ENCODE results near the gene ACVRL1. TPM values are rescaled to one million over a fixed set of nuclear protein-coding genes. Genes with fewer than 3 reads are reported as not detected.

The ACVRL1 gene
- total RNA-seq, 1 experiment from 2014 or later, result not detected

- no peaks in the 10 kb centered on the region for H3K4me1 ChIP-seq (replicated peaks; ENCODE audit: insufficient read depth)
- H3F3A ChIP-seq (ENCODE audit: insufficient read depth, low read depth), result no peaks in the 10 kb centered on the region
- DNase-seq, result no peak
- H4K20me1 ChIP-seq (ENCODE audit: insufficient read depth), result no peaks in the 10 kb centered on the region
- H3K9me2 ChIP-seq (ENCODE audit: insufficient read depth), result no peaks in the 10 kb centered on the region
- CTCF ChIA-PET, result no interaction called here
- POLR2A ChIA-PET (ENCODE audit: unreplicated experiment), result no interaction called here
- no peak overlapping the region for H3K27ac ChIP-seq
- no peak overlapping the region for H2AFZ ChIP-seq
- intact Hi-C loops (cut with micrococcal nuclease; ENCODE audit: unreplicated experiment), result no loop called here
- TF ChIP-seq EZH2 (IDR thresholded peaks at IDR 0.05; ENCODE audit: low read depth) (no peak), CTCF (conservative IDR thresholded peaks at IDR 0.05) (no peak)
- no TSS peak for BruUV-seq (replicated peaks)
- peaks cover 49% of the 10 kb centered on the region for H3K27me3 ChIP-seq (ENCODE audit: insufficient read depth, low read depth)
- H3K79me2 ChIP-seq (ENCODE audit: low read depth), result no peaks in the 10 kb centered on the region
- no peak overlapping the region for H3K4me2 ChIP-seq
- H3K9me3 ChIP-seq (ENCODE audit: insufficient read depth, low read depth), result no peaks in the 10 kb centered on the region
- no peaks in the 10 kb centered on the region for H3K36me3 ChIP-seq (ENCODE audit: low read depth)
- no peak overlapping the region for H3K4me3 ChIP-seq
Observed at GRCh38 chr12:51932218-51933076, 25.1 kb downstream of the ACVRL1 start.

GRCh38 chr12:51934080-51934479 lies 26.8 kb downstream of the ACVRL1 start:
- H2AFZ ChIP-seq, result no peak overlapping the region
- no peaks in the 10 kb centered on the region for H4K20me1 ChIP-seq (ENCODE audit: insufficient read depth)
- no peaks in the 10 kb centered on the region for H3K79me2 ChIP-seq (ENCODE audit: low read depth)
- H3K4me3 ChIP-seq, result no peak overlapping the region
- no peak overlapping the region for H3K27ac ChIP-seq
- no peaks in the 10 kb centered on the region for H3K9me2 ChIP-seq (ENCODE audit: insufficient read depth)
- no peak for DNase-seq
- H3K4me2 ChIP-seq, result no peak overlapping the region
- intact Hi-C loops (cut with micrococcal nuclease; ENCODE audit: unreplicated experiment), result no loop called here
- BruUV-seq (replicated peaks), result no TSS peak
- H3K36me3 ChIP-seq (ENCODE audit: low read depth), result no peaks in the 10 kb centered on the region
- CTCF ChIA-PET, result no interaction called here
- POLR2A ChIA-PET (ENCODE audit: unreplicated experiment), result interaction anchor here (0.5 kb wide), 1 partner anchor 32 kb away, joined by 4 read pairs; no protein-coding TSS in a partner anchor
- TF ChIP-seq EZH2 (IDR thresholded peaks at IDR 0.05; ENCODE audit: low read depth), result no peak
- TF ChIP-seq CTCF (conservative IDR thresholded peaks at IDR 0.05), result no peak
- no peaks in the 10 kb centered on the region for H3K9me3 ChIP-seq (ENCODE audit: insufficient read depth, low read depth)
- peaks cover 66% of the 10 kb centered on the region for H3K27me3 ChIP-seq (ENCODE audit: insufficient read depth, low read depth)
- H3F3A ChIP-seq (ENCODE audit: insufficient read depth, low read depth), result no peaks in the 10 kb centered on the region
- H3K4me1 ChIP-seq (replicated peaks; ENCODE audit: insufficient read depth), result no peaks in the 10 kb centered on the region

- Histone ChIP-seq H3K27me3 (ENCODE audit: insufficient read depth, low read depth) (peaks cover 61% of the 10 kb centered on the region), H3K27ac (no peak overlapping the region), H3K4me1 (replicated peaks; ENCODE audit: insufficient read depth) (no peaks in the 10 kb centered on the region), H3K79me2 (ENCODE audit: low read depth) (no peaks in the 10 kb centered on the region), H3K4me2 (no peak overlapping the region), H4K20me1 (ENCODE audit: insufficient read depth) (no peaks in the 10 kb centered on the region), H3F3A (ENCODE audit: insufficient read depth, low read depth) (no peaks in the 10 kb centered on the region), H2AFZ (no peak overlapping the region), H3K9me2 (ENCODE audit: insufficient read depth) (no peaks in the 10 kb centered on the region), H3K36me3 (ENCODE audit: low read depth) (no peaks in the 10 kb centered on the region), H3K4me3 (no peak overlapping the region), H3K9me3 (ENCODE audit: insufficient read depth, low read depth) (no peaks in the 10 kb centered on the region)
- ChIA-PET CTCF (no interaction called here), POLR2A (ENCODE audit: unreplicated experiment) (no interaction called here)
- no TSS peak for BruUV-seq (replicated peaks)
- no peak for DNase-seq
- no peak for TF ChIP-seq CTCF (conservative IDR thresholded peaks at IDR 0.05)
- no peak for TF ChIP-seq EZH2 (IDR thresholded peaks at IDR 0.05; ENCODE audit: low read depth)
- intact Hi-C loops (cut with micrococcal nuclease; ENCODE audit: unreplicated experiment), result no loop called here
Observed at GRCh38 chr12:51937926-51938325, 30.6 kb downstream of the ACVRL1 start.

Data from PC-9 (cell line).